Endodermal cell (in vitro differentiated cells): ENCODE results near the gene FYN. TPM values are rescaled to one million over a fixed set of nuclear protein-coding genes. Genes with fewer than 3 reads are reported as not detected.

Experiments
- DNase-seq: peaks from one replicate; pipeline ENCODE4 v3.0.0-alpha.2; 2017
- H3K27ac ChIP-seq: 2 replicates; pipeline ENCODE4 v1.5.1; 2013; ENCODE audit warnings: mild to moderate bottlenecking, low read depth, low read length, moderate library complexity
- H3K27me3 ChIP-seq: 2 replicates; pipeline ENCODE4 v1.6.1; 2013; ENCODE audit warnings: mild to moderate bottlenecking, low read length, moderate library complexity; ENCODE audit not compliant: insufficient read depth, control insufficient read depth, poor library complexity, severe bottlenecking
- H3K36me3 ChIP-seq: 2 replicates; pipeline ENCODE4 v1.7.0; 2013; ENCODE audit warnings: mild to moderate bottlenecking, low read length, moderate library complexity; ENCODE audit not compliant: control insufficient read depth, insufficient read depth
- H3K4me1 ChIP-seq: one replicate; pipeline ENCODE4 v1.7.0; 2013; ENCODE audit warnings: low read length; ENCODE audit not compliant: control insufficient read depth, insufficient read depth
- H3K4me3 ChIP-seq: 2 replicates; pipeline ENCODE4 v1.5.1; 2013; ENCODE audit warnings: mild to moderate bottlenecking, low read length, moderate library complexity
- H3K9ac ChIP-seq: 2 replicates; pipeline ENCODE4 v1.6.1; 2013; ENCODE audit warnings: mild to moderate bottlenecking, low read length, moderate library complexity; ENCODE audit not compliant: poor library complexity, severe bottlenecking; ENCODE audit errors: extremely low read depth
- H3K9me3 ChIP-seq: 2 replicates; pipeline ENCODE4 v1.6.1; 2013; ENCODE audit warnings: mild to moderate bottlenecking, low read length, moderate library complexity; ENCODE audit not compliant: control insufficient read depth
- H3K27ac Mint-ChIP-seq: 2 replicates; pipeline ENCODE4 v1.8.0; 2020; ENCODE audit warnings: mixed read lengths
- H3K27me3 Mint-ChIP-seq: 2 replicates; pipeline ENCODE4 v1.8.0; 2021; ENCODE audit warnings: mild to moderate bottlenecking, mixed read lengths; ENCODE audit not compliant: insufficient read depth
- H3K36me3 Mint-ChIP-seq: 2 replicates; pipeline ENCODE4 v1.8.0; 2020; ENCODE audit warnings: low read depth, mixed read lengths
- H3K4me1 Mint-ChIP-seq: 2 replicates; pipeline ENCODE4 v1.8.0; 2020; ENCODE audit warnings: mixed read lengths
- H3K4me3 Mint-ChIP-seq: 2 replicates; pipeline ENCODE4 v1.8.0; 2020; ENCODE audit warnings: mild to moderate bottlenecking, moderate library complexity, mixed read lengths
- H3K9me3 Mint-ChIP-seq: 2 replicates; pipeline ENCODE4 v1.8.0; 2020; ENCODE audit warnings: mild to moderate bottlenecking, mixed read lengths
- CTCF ChIP-seq: fragments of 200-600 bp; sonication (generic); conservative IDR thresholded peaks from 2 replicates; pipeline ENCODE4 v1.5.0; 2021; ENCODE audit warnings: antibody characterized with exemption, mild to moderate bottlenecking
- WGBS, 2 experiments: methylation state at CpG; one replicate each; pipeline versions ENCODE4 v1.1.5 to v1.1.7; 2013; ENCODE audit warnings: missing lambda C conversion rate in 2 of 2, mixed read lengths in 1 of 2; ENCODE audit not compliant: insufficient coverage in 1 of 2, insufficient read length in 1 of 2; 5-methylcytosine and 5-hydroxymethylcytosine counted together
- total RNA-seq, 2 donors: library from RNA; stranded (reverse); fragmentation: NEBNext Ultra II Directional in 1 of 2; extraction: Animal tissue kit (Norgen Biotek cat#: 25700) in 1 of 2; gene quantifications; 2 replicates in 1 of 2; 3 replicates in 1 of 2; pipeline ENCODE4 v1.2.1, GENCODE V29; 2021

The FYN gene
- total RNA-seq, 2 donors from 2014 or later = 70.0 to 96.4 TPM

- H3K27ac Mint-ChIP-seq = no peak overlapping the region
- no peaks in the 10 kb centered on the region for H3K27me3 Mint-ChIP-seq
- WGBS, 2 experiments = 75% methylated on average over 1 of the region's 1 CpG; no CpG with 5 or more reads in 1 of the 2 experiments
- Histone ChIP-seq H3K9ac (no peak overlapping the region), H3K4me3 (no peak overlapping the region), H3K9me3 (peaks cover 9% of the 10 kb centered on the region), H3K27ac (no peak overlapping the region), H3K36me3 (peaks cover 21% of the 10 kb centered on the region), H3K27me3 (no peaks in the 10 kb centered on the region), H3K4me1 (no peaks in the 10 kb centered on the region)
- H3K9me3 Mint-ChIP-seq = peaks cover 5% of the 10 kb centered on the region
- peak; percentile 87 for TF ChIP-seq CTCF
- H3K4me1 Mint-ChIP-seq = no peaks in the 10 kb centered on the region
- H3K36me3 Mint-ChIP-seq = peaks cover 34% of the 10 kb centered on the region
- H3K4me3 Mint-ChIP-seq = no peak overlapping the region
- peak; percentile 86 for DNase-seq
Observed at GRCh38 chr6:111721753-111722154, 151.5 kb downstream of the FYN start.

GRCh38 chr6:111720931-111721496 lies 152.2 kb downstream of the FYN start:
- H3K4me1 Mint-ChIP-seq = no peaks in the 10 kb centered on the region
- WGBS, 2 experiments = 95% methylated on average over 12 of the region's 12 CpGs
- H3K36me3 Mint-ChIP-seq = peaks cover 31% of the 10 kb centered on the region

GRCh38 chr6:111718990-111719389 lies 154.3 kb downstream of the FYN start:
- Histone ChIP-seq H3K27me3 (no peaks in the 10 kb centered on the region), H3K27ac (no peak overlapping the region), H3K9me3 (peaks cover 9% of the 10 kb centered on the region), H3K36me3 (peaks cover 25% of the 10 kb centered on the region), H3K9ac (no peak overlapping the region), H3K4me3 (no peak overlapping the region), H3K4me1 (no peaks in the 10 kb centered on the region)
- TF ChIP-seq CTCF = no peak
- Mint-ChIP-seq H3K9me3 (no peaks in the 10 kb centered on the region), H3K27me3 (no peaks in the 10 kb centered on the region), H3K4me3 (no peak overlapping the region), H3K36me3 (peaks cover 37% of the 10 kb centered on the region), H3K27ac (no peak overlapping the region), H3K4me1 (no peaks in the 10 kb centered on the region)
- DNase-seq = no peak
- WGBS, 2 experiments = 94% methylated on average over 3 of the region's 3 CpGs; no CpG with 5 or more reads in 1 of the 2 experiments

More at GRCh38 chr6:111720931-111721496, 152.2 kb downstream of the FYN start:
- Histone ChIP-seq H3K36me3 (peaks cover 21% of the 10 kb centered on the region), H3K27ac (no peak overlapping the region), H3K4me3 (no peak overlapping the region), H3K27me3 (no peaks in the 10 kb centered on the region), H3K9ac (no peak overlapping the region), H3K9me3 (peaks cover 9% of the 10 kb centered on the region), H3K4me1 (no peaks in the 10 kb centered on the region)
- Mint-ChIP-seq H3K9me3 (peaks cover 5% of the 10 kb centered on the region), H3K4me3 (no peak overlapping the region), H3K27ac (no peak overlapping the region), H3K27me3 (no peaks in the 10 kb centered on the region)
- peak; percentile 13 for DNase-seq
- TF ChIP-seq CTCF = no peak
